Panc1 (cell line): ENCODE results near the gene FRY.

ENCODE experiments used
- CTCF ChIP-seq: fragments of 450-650 bp; IDR thresholded peaks from 2 replicates; pipeline ENCODE4 v1.5.1; 2017; ENCODE audit warnings: mild to moderate bottlenecking
- POLR2AphosphoS5 ChIP-seq: IDR thresholded peaks from 2 replicates; pipeline ENCODE4 v1.6.1; 2012; ENCODE audit warnings: mild to moderate bottlenecking, low read depth, low read length, moderate library complexity
- REST ChIP-seq, 2 experiments: IDR thresholded peaks; 2 replicates each; pipeline ENCODE4 v1.6.1; 2011 to 2012; ENCODE audit warnings: low read depth in 2 of 2, control low read depth in 1 of 2, low read length in 1 of 2, mild to moderate bottlenecking in 1 of 2, moderate library complexity in 1 of 2; ENCODE audit not compliant: insufficient read depth in 1 of 2
- SIN3A ChIP-seq: IDR thresholded peaks from 2 replicates; pipeline ENCODE4 v1.6.1; 2012; ENCODE audit warnings: low read depth, mild to moderate bottlenecking, low read length, moderate library complexity, borderline replicate concordance; ENCODE audit not compliant: insufficient read depth

GRCh38 chr13:31997641-31998040, 33.9 kb upstream of the FRY start:
- TF ChIP-seq CTCF (no peak), REST (IDR thresholded peaks at IDR 0.05; ENCODE audit: insufficient read depth in 1 of 2, low read depth in 2 of 2, low read length in 1 of 2) (no peak), SIN3A (no peak), POLR2AphosphoS5 (no peak)
